MM.1S (cell line): ENCODE measurements around the gene GJB4.

Experiments used
- DNase-seq: peaks from one replicate; pipeline ENCODE4 v3.0.0-alpha.2; 2015
- H2AFZ ChIP-seq: fragments of 300-600 bp; sonication (generic); 2 replicates; pipeline ENCODE4 v1.6.0; 2016; ENCODE audit warnings: antibody characterized with exemption, low read length
- H3F3A ChIP-seq: fragments of 300-600 bp; sonication (generic); 2 replicates; pipeline ENCODE4 v1.6.1; 2016; ENCODE audit warnings: mild to moderate bottlenecking, antibody characterized with exemption, low read length, moderate library complexity, mixed read lengths; ENCODE audit not compliant: insufficient read depth
- H3K27ac ChIP-seq: fragments of 300-600 bp; sonication (generic); 2 replicates; pipeline ENCODE4 v1.5.1; 2016; ENCODE audit warnings: mild to moderate bottlenecking, low read length
- H3K27me3 ChIP-seq: fragments of 300-600 bp; sonication (generic); replicated peaks from 2 replicates; pipeline ENCODE4 v1.6.0; 2016; ENCODE audit warnings: low read length; ENCODE audit not compliant: insufficient read depth
- H3K36me3 ChIP-seq: fragments of 300-600 bp; sonication (generic); replicated peaks from 2 replicates; pipeline ENCODE4 v1.6.1; 2016; ENCODE audit warnings: mild to moderate bottlenecking, low read length, mixed read lengths; ENCODE audit not compliant: insufficient read depth
- H3K4me1 ChIP-seq: fragments of 300-600 bp; sonication (generic); 2 replicates; pipeline ENCODE4 v1.6.1; 2016; ENCODE audit warnings: low read length, mixed read lengths
- H3K4me2 ChIP-seq: fragments of 300-600 bp; sonication (generic); 2 replicates; pipeline ENCODE4 v1.6.0; 2016; ENCODE audit warnings: low read depth, low read length
- H3K4me3 ChIP-seq: fragments of 300-600 bp; sonication (generic); 2 replicates; pipeline ENCODE4 v1.5.1; 2016; ENCODE audit warnings: low read length, mixed read lengths
- H3K79me2 ChIP-seq: fragments of 300-600 bp; sonication (generic); 2 replicates; pipeline ENCODE4 v1.6.1; 2016; ENCODE audit warnings: mixed run types, low read length, mixed read lengths
- H3K9ac ChIP-seq: fragments of 300-600 bp; sonication (generic); 2 replicates; pipeline ENCODE4 v1.6.1; 2016; ENCODE audit warnings: low read length, mixed read lengths
- H3K9me2 ChIP-seq: fragments of 300-600 bp; sonication (generic); replicated peaks from 2 replicates; pipeline ENCODE4 v1.6.1; 2016; ENCODE audit warnings: mild to moderate bottlenecking, low read length, mixed read lengths; ENCODE audit not compliant: insufficient read depth
- H3K9me3 ChIP-seq: fragments of 300-600 bp; sonication (generic); replicated peaks from 2 replicates; pipeline ENCODE4 v1.6.1; 2016; ENCODE audit warnings: mild to moderate bottlenecking, low read length, mixed read lengths; ENCODE audit not compliant: insufficient read depth
- H4K20me1 ChIP-seq: fragments of 300-600 bp; sonication (generic); 2 replicates; pipeline ENCODE4 v1.6.1; 2016; ENCODE audit warnings: mild to moderate bottlenecking, low read length, moderate library complexity, mixed read lengths; ENCODE audit not compliant: insufficient read depth
- EZH2 ChIP-seq: fragments of 300-600 bp; sonication (generic); optimal IDR thresholded peaks from 2 replicates; pipeline ENCODE3; 2017; ENCODE audit warnings: low read depth, mild to moderate bottlenecking, antibody characterized with exemption, low read length, mixed read lengths
- EZH2phosphoT487 ChIP-seq: fragments of 300-600 bp; sonication (generic); IDR thresholded peaks from 2 replicates; pipeline ENCODE4 v1.6.1; 2018; ENCODE audit warnings: antibody characterized with exemption, low read length
- TF ChIP-seq, protein P1 (sequence below): fragments of 300-600 bp; sonication (generic); IDR thresholded peaks from 2 replicates; pipeline ENCODE4 v1.5.1; 2016; ENCODE audit warnings: antibody characterized with exemption, low read length, mixed read lengths

The GJB4 gene

GRCh38 chr1:34712007-34712688 is 47.4 kb upstream of the GJB4 start:
- H3K4me2 ChIP-seq: no peak overlapping the region
- H3K36me3 ChIP-seq: no peaks in the 10 kb centered on the region
- peaks cover 32% of the 10 kb centered on the region for H3K27me3 ChIP-seq
- H2AFZ ChIP-seq: no peak overlapping the region
- no peaks in the 10 kb centered on the region for H3K9me2 ChIP-seq
- TF ChIP-seq, protein P1, sequence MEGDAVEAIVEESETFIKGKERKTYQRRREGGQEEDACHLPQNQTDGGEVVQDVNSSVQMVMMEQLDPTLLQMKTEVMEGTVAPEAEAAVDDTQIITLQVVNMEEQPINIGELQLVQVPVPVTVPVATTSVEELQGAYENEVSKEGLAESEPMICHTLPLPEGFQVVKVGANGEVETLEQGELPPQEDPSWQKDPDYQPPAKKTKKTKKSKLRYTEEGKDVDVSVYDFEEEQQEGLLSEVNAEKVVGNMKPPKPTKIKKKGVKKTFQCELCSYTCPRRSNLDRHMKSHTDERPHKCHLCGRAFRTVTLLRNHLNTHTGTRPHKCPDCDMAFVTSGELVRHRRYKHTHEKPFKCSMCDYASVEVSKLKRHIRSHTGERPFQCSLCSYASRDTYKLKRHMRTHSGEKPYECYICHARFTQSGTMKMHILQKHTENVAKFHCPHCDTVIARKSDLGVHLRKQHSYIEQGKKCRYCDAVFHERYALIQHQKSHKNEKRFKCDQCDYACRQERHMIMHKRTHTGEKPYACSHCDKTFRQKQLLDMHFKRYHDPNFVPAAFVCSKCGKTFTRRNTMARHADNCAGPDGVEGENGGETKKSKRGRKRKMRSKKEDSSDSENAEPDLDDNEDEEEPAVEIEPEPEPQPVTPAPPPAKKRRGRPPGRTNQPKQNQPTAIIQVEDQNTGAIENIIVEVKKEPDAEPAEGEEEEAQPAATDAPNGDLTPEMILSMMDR: no peak
- TF ChIP-seq EZH2 (no peak), EZH2phosphoT487 (no peak)
- H3K9ac ChIP-seq: no peak overlapping the region
- no peaks in the 10 kb centered on the region for H3K9me3 ChIP-seq
- no peak for DNase-seq
- H4K20me1 ChIP-seq: no peaks in the 10 kb centered on the region
- H3K79me2 ChIP-seq: no peaks in the 10 kb centered on the region
- H3K4me3 ChIP-seq: no peak overlapping the region
- H3K27ac ChIP-seq: no peak overlapping the region
- H3K4me1 ChIP-seq: no peaks in the 10 kb centered on the region
- no peaks in the 10 kb centered on the region for H3F3A ChIP-seq

DNA sequence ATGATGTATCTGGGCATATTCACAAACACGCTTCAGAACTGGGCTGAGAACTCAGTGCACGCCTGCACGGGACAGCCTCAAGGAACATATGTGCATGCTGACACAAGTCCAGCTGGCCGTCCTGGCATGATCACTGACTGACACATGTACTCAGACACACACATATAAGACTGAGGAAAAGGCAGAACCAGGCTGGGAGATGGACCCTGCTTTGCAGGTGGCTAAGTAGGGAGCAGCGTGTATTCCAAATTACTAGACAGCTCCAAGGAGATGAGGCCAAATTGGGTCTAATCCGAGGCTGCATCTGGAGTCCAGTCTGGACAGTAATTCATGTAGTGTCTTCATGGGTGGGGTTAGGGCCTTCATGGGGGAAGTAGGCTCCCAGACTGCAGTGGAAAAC is 46.1 kb upstream of the GJB4 start:
- H3K9ac ChIP-seq: no peak overlapping the region
- H2AFZ ChIP-seq: no peak overlapping the region
- H3K9me3 ChIP-seq: no peaks in the 10 kb centered on the region
- H3K27me3 ChIP-seq: peaks cover 33% of the 10 kb centered on the region
- no peak overlapping the region for H3K27ac ChIP-seq
- H3K4me2 ChIP-seq: no peak overlapping the region
- no peaks in the 10 kb centered on the region for H4K20me1 ChIP-seq
- DNase-seq: no peak
- H3K4me3 ChIP-seq: no peak overlapping the region
- no peaks in the 10 kb centered on the region for H3K36me3 ChIP-seq
- no peaks in the 10 kb centered on the region for H3F3A ChIP-seq
- H3K9me2 ChIP-seq: no peaks in the 10 kb centered on the region
- TF ChIP-seq EZH2phosphoT487 (no peak), EZH2 (no peak)
- TF ChIP-seq, protein P1: no peak
- no peaks in the 10 kb centered on the region for H3K4me1 ChIP-seq
- no peaks in the 10 kb centered on the region for H3K79me2 ChIP-seq

GRCh38 chr1:34714386-34714785 is 45.2 kb upstream of the GJB4 start:
- Histone ChIP-seq H2AFZ (no peak overlapping the region), H3K9me2 (no peaks in the 10 kb centered on the region), H3K36me3 (no peaks in the 10 kb centered on the region), H3K27me3 (peaks cover 36% of the 10 kb centered on the region), H3K4me1 (no peaks in the 10 kb centered on the region), H3K9ac (no peak overlapping the region), H3K4me2 (no peak overlapping the region), H3K9me3 (no peaks in the 10 kb centered on the region), H3K4me3 (no peak overlapping the region), H3K27ac (no peak overlapping the region), H3K79me2 (no peaks in the 10 kb centered on the region), H4K20me1 (no peaks in the 10 kb centered on the region), H3F3A (no peaks in the 10 kb centered on the region)
- TF ChIP-seq EZH2 (no peak), EZH2phosphoT487 (no peak)
- TF ChIP-seq, protein P1: no peak
- DNase-seq: no peak
